IgD-negative memory B cell (primary cell): Measurements from ENCODE around the gene NXT1. TPM values are rescaled to one million over a fixed set of nuclear protein-coding genes. Genes with fewer than 3 reads are reported as not detected.
"Not testable (repeated sequence)": the region's sequence is repeated elsewhere in the genome, so short reads cannot be mapped to it uniquely, and the experiment has no call there.

Experiments used
- H3K27ac Mint-ChIP-seq, 3 donors: one replicate each; pipeline ENCODE4 v1.8.0; 2020 to 2022; ENCODE audit warnings: mild to moderate bottlenecking in 3 of 3, mixed read lengths in 3 of 3, moderate library complexity in 1 of 3
- H3K27me3 Mint-ChIP-seq: one replicate; pipeline ENCODE4 v1.8.0; 2021; ENCODE audit warnings: mixed read lengths
- H3K36me3 Mint-ChIP-seq: one replicate; pipeline ENCODE4 v1.8.0; 2020; ENCODE audit warnings: mild to moderate bottlenecking, mixed read lengths
- H3K4me1 Mint-ChIP-seq, 3 donors: one replicate each; pipeline ENCODE4 v1.8.0; 2020 to 2022; ENCODE audit warnings: mixed read lengths in 3 of 3, mild to moderate bottlenecking in 1 of 3
- H3K4me3 Mint-ChIP-seq, 4 donors: one replicate each; pipeline ENCODE4 v1.8.0; 2020 to 2022; ENCODE audit warnings: mild to moderate bottlenecking in 4 of 4, mixed read lengths in 4 of 4, moderate library complexity in 3 of 4
- H3K9me3 Mint-ChIP-seq, 3 donors: one replicate each; pipeline ENCODE4 v1.8.0; 2020 to 2021; ENCODE audit warnings: mixed read lengths in 3 of 3, mild to moderate bottlenecking in 1 of 3
- polyA plus RNA-seq: library from polyadenylated mRNA; unstranded; fragments of 300-500 nt; fragmentation: Illumina TruSeq; gene quantifications from one replicate; pipeline ENCODE4 v1.2.3, GENCODE V29; 2021

The NXT1 gene
- polyA plus RNA-seq, 1 donor from 2014 or later: 62.1 TPM

- Mint-ChIP-seq H3K9me3 (no peaks in the 10 kb centered on the region), H3K27ac (no peak overlapping the region), H3K36me3 (no peaks in the 10 kb centered on the region), H3K27me3 (no peaks in the 10 kb centered on the region), H3K4me3 (no peak overlapping the region), H3K4me1 (peaks cover 0 to 2% (median 0%) of the 10 kb centered on the region in 3 donors)
Measured at GRCh38 chr20:23341073-23341472, 9.5 kb upstream of the NXT1 start.

GRCh38 chr20:23343590-23343989, 7.0 kb upstream of the NXT1 start:
- Mint-ChIP-seq H3K9me3 (no peaks in the 10 kb centered on the region), H3K27ac (no peak overlapping the region), H3K36me3 (no peaks in the 10 kb centered on the region), H3K4me3 (peak overlapping the region in 1 of 4 donors; percentile 38), H3K27me3 (no peaks in the 10 kb centered on the region), H3K4me1 (no peaks in the 10 kb centered on the region)

GRCh38 chr20:23344336-23344735, 6.3 kb upstream of the NXT1 start:
- no peaks in the 10 kb centered on the region for H3K9me3 Mint-ChIP-seq
- peaks cover 2% of the 10 kb centered on the region in 3 donors for H3K4me1 Mint-ChIP-seq
- H3K36me3 Mint-ChIP-seq: no peaks in the 10 kb centered on the region
- H3K4me3 Mint-ChIP-seq: peak overlapping the region in 1 of 4 donors; percentile 38
- H3K27me3 Mint-ChIP-seq: no peaks in the 10 kb centered on the region
- no peak overlapping the region for H3K27ac Mint-ChIP-seq

- H3K27ac Mint-ChIP-seq: no peak overlapping the region
- H3K4me3 Mint-ChIP-seq: no peak overlapping the region
- peaks cover 5 to 13% (median 5%) of the 10 kb centered on the region in 3 donors for H3K4me1 Mint-ChIP-seq
- H3K9me3 Mint-ChIP-seq: no peaks in the 10 kb centered on the region
- H3K27me3 Mint-ChIP-seq: no peaks in the 10 kb centered on the region
- H3K36me3 Mint-ChIP-seq: no peaks in the 10 kb centered on the region
Measured at GRCh38 chr20:23346002-23346401, 4.6 kb upstream of the NXT1 start.

- peaks cover 14 to 19% (median 15%) of the 10 kb centered on the region in 3 donors for H3K4me1 Mint-ChIP-seq
- peak overlapping the region in 1 of 3 donors; percentile 53 for H3K27ac Mint-ChIP-seq
- H3K27me3 Mint-ChIP-seq: no peaks in the 10 kb centered on the region
- no peaks in the 10 kb centered on the region for H3K9me3 Mint-ChIP-seq
- no peaks in the 10 kb centered on the region for H3K36me3 Mint-ChIP-seq
- peak overlapping the region in 2 of 4 donors; percentile 28 to 43 for H3K4me3 Mint-ChIP-seq
Measured at GRCh38 chr20:23347791-23348190, 2.8 kb upstream of the NXT1 start.

GRCh38 chr20:23348510-23348909, 2.1 kb upstream of the NXT1 start:
- H3K36me3 Mint-ChIP-seq, H3K27me3 Mint-ChIP-seq, H3K9me3 Mint-ChIP-seq: not testable (repeated sequence)
- H3K27ac Mint-ChIP-seq: peak overlapping the region in 2 of 3 donors; percentile 64 to 99
- H3K4me3 Mint-ChIP-seq: peak overlapping the region in 3 of 4 donors; percentile 18 to 95 (median 80)
- peaks cover 14 to 19% (median 17%) of the 10 kb centered on the region in 3 donors for H3K4me1 Mint-ChIP-seq

- Mint-ChIP-seq H3K27ac (peak overlapping the region; percentile 99 to 100 (median 100)), H3K9me3 (no peaks in the 10 kb centered on the region), H3K27me3 (no peaks in the 10 kb centered on the region), H3K36me3 (peaks cover 1% of the 10 kb centered on the region), H3K4me3 (peak overlapping the region; percentile 95 to 100 (median 100)), H3K4me1 (peaks cover 14 to 19% (median 17%) of the 10 kb centered on the region in 3 donors)
Measured at GRCh38 chr20:23349338-23350195, 1.0 kb upstream of the NXT1 start.

- H3K9me3 Mint-ChIP-seq: no peaks in the 10 kb centered on the region
- H3K27ac Mint-ChIP-seq: peak overlapping the region; percentile 99 to 100 (median 100)
- H3K27me3 Mint-ChIP-seq: no peaks in the 10 kb centered on the region
- peak overlapping the region; percentile 95 to 100 (median 100) for H3K4me3 Mint-ChIP-seq
- peaks cover 4% of the 10 kb centered on the region for H3K36me3 Mint-ChIP-seq
- peaks cover 14 to 19% (median 17%) of the 10 kb centered on the region in 3 donors for H3K4me1 Mint-ChIP-seq
Measured at GRCh38 chr20:23350904-23351838, 580 bp downstream of the NXT1 start.

GRCh38 chr20:23356203-23356602, 5.6 kb downstream of the NXT1 start:
- H3K27ac Mint-ChIP-seq: peak overlapping the region in 2 of 3 donors; percentile 69 to 86
- H3K4me1 Mint-ChIP-seq: peaks cover 16 to 27% (median 18%) of the 10 kb centered on the region in 3 donors
- peaks cover 4% of the 10 kb centered on the region for H3K36me3 Mint-ChIP-seq
- H3K27me3 Mint-ChIP-seq: no peaks in the 10 kb centered on the region
- no peaks in the 10 kb centered on the region for H3K9me3 Mint-ChIP-seq
- peak overlapping the region in 2 of 4 donors; percentile 54 to 100 for H3K4me3 Mint-ChIP-seq

GRCh38 chr20:23357767-23358562, 7.4 kb downstream of the NXT1 start:
- peaks cover 8 to 29% (median 8%) of the 10 kb centered on the region in 3 donors for H3K4me1 Mint-ChIP-seq
- H3K27me3 Mint-ChIP-seq: no peaks in the 10 kb centered on the region
- peaks cover 4% of the 10 kb centered on the region for H3K36me3 Mint-ChIP-seq
- H3K27ac Mint-ChIP-seq: peak overlapping the region; percentile 99 to 100 (median 99)
- H3K4me3 Mint-ChIP-seq: peak overlapping the region; percentile 91 to 100 (median 98)
- H3K9me3 Mint-ChIP-seq: no peaks in the 10 kb centered on the region

- Mint-ChIP-seq H3K36me3 (peaks cover 4% of the 10 kb centered on the region), H3K4me3 (peak overlapping the region; percentile 75 to 100 (median 98)), H3K9me3 (no peaks in the 10 kb centered on the region), H3K27me3 (no peaks in the 10 kb centered on the region), H3K4me1 (peaks cover 13 to 34% (median 14%) of the 10 kb centered on the region in 3 donors), H3K27ac (peak overlapping the region; percentile 99 to 100 (median 99))
Measured at GRCh38 chr20:23358563-23358906, 7.9 kb downstream of the NXT1 start.

- Mint-ChIP-seq H3K9me3 (no peaks in the 10 kb centered on the region), H3K4me3 (peak overlapping the region in 3 of 4 donors; percentile 52 to 100 (median 75)), H3K4me1 (peaks cover 18 to 37% (median 19%) of the 10 kb centered on the region in 3 donors), H3K27ac (peak overlapping the region; percentile 99 to 100 (median 99)), H3K36me3 (peaks cover 4% of the 10 kb centered on the region), H3K27me3 (no peaks in the 10 kb centered on the region)
Measured at GRCh38 chr20:23358923-23359593, 8.5 kb downstream of the NXT1 start.

GRCh38 chr20:23360531-23360930, 9.9 kb downstream of the NXT1 start:
- no peaks in the 10 kb centered on the region for H3K27me3 Mint-ChIP-seq
- H3K9me3 Mint-ChIP-seq: no peaks in the 10 kb centered on the region
- H3K4me1 Mint-ChIP-seq: peaks cover 24 to 47% (median 26%) of the 10 kb centered on the region in 3 donors
- H3K4me3 Mint-ChIP-seq: peak overlapping the region; percentile 74 to 92 (median 86)
- peak overlapping the region in 2 of 3 donors; percentile 59 to 100 for H3K27ac Mint-ChIP-seq
- H3K36me3 Mint-ChIP-seq: peaks cover 3% of the 10 kb centered on the region

GRCh38 chr20:23361119-23361475, 10.5 kb downstream of the NXT1 start:
- Mint-ChIP-seq H3K36me3 (peaks cover 5% of the 10 kb centered on the region), H3K27ac (peak overlapping the region; percentile 95 to 100 (median 97)), H3K9me3 (no peaks in the 10 kb centered on the region), H3K27me3 (no peaks in the 10 kb centered on the region), H3K4me1 (peaks cover 26 to 50% (median 28%) of the 10 kb centered on the region in 3 donors), H3K4me3 (peak overlapping the region; percentile 74 to 92 (median 86))
